PC-9 (cell line): Measurements from ENCODE around the gene ADGRL4.

Experiments
- CTCF ChIP-seq: fragments of 200-600 bp; sonication (generic); conservative IDR thresholded peaks from 2 replicates; pipeline ENCODE4 v1.6.1; 2017; ENCODE audit warnings: mixed run types, antibody characterized with exemption, mild to moderate bottlenecking, moderate library complexity
- EZH2 ChIP-seq: fragments of 200-600 bp; sonication (generic); IDR thresholded peaks from 2 replicates; pipeline ENCODE4 v1.8.0; 2017; ENCODE audit warnings: antibody characterized with exemption, low read depth

- TF ChIP-seq EZH2 (no peak), CTCF (no peak)
Observed at GRCh38 chr1:78950826-78951225, 55.7 kb downstream of the ADGRL4 start.
